ENCODE measurements around the gene DMTF1. TPM values are rescaled to one million over a fixed set of nuclear protein-coding genes. Genes with fewer than 3 reads are reported as not detected.

The DMTF1 gene
- polyA plus RNA-seq, 1 of the 3 experiments (the other 2 are of a cell fraction) = 108 TPM

DNA sequence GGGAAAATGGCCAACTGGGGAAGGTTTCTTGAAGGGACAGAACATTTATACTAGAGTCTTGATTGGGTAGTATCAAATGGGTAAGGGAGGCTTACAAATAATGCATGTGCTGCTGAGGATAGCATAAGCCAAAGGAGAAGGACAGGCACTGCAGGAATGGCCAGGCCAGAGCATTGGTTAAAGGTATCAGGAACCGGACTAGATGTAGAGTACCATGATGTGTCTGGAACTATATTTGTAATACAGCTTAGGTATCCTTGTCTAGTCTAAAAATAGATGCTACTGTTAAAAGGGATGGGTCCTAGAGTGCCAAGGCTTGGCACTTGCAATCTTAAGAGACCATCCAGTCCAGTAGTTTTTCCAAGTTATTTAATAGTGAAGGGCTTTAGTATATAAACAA is 47.0 kb downstream of the DMTF1 start (continued):
- TF ChIP-seq, protein P1, sequence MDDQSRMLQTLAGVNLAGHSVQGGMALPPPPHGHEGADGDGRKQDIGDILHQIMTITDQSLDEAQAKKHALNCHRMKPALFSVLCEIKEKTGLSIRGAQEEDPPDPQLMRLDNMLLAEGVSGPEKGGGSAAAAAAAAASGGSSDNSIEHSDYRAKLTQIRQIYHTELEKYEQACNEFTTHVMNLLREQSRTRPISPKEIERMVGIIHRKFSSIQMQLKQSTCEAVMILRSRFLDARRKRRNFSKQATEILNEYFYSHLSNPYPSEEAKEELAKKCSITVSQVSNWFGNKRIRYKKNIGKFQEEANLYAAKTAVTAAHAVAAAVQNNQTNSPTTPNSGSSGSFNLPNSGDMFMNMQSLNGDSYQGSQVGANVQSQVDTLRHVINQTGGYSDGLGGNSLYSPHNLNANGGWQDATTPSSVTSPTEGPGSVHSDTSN (IDR thresholded peaks at IDR 0.05) = no peak
- TF ChIP-seq RCOR1 (IDR thresholded peaks at IDR 0.05; ENCODE audit: low read length) = no peak
- TF ChIP-seq TEAD4 (IDR thresholded peaks at IDR 0.05; ENCODE audit: borderline replicate concordance, insufficient read depth) = no peak
- TF ChIP-seq FOXM1 (IDR thresholded peaks at IDR 0.05; ENCODE audit: low read depth) = no peak

DNA sequence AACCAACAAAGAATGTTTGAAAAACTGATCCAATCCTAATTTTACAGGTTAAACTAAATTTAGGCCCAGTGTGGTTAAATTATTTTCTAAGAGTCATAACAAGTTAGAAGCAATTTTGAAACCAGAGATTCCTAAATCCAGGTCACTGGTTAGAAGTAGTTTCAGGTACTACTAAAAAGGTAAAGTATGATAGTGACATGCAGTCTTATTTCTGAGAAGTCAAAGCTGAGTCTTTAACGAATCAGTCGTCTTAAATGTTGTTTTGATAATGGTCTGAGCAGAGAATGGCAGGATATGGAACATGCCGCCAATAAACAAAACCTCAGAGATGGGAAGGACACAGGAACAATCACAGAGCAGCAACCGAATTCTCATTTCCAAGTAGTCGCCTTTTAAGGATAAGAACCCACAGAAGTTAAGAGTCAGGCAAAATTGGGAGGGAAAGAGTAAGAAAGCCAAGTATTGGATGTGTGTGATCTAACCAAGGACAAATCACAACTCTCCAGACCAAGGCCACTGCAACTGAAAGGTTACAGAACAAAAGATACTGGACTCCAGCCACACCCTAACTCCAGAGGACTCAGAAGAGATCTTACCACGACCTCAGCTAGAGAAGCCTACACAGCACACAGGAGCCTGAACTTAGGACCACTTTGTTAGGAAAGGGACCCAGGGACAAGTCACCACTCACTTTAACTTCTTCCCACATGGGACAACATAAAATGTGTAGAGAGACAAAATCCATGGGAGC is 47.6 kb downstream of the DMTF1 start:
- Histone ChIP-seq H2AFZ (ENCODE audit: low read depth) (no peak overlapping the region), H3K9me3 (peaks cover 4% of the 10 kb centered on the region; the same call in 1 of the 2 replicates), H3K4me1 (ENCODE audit: control insufficient read depth in 1 of 2, insufficient read depth in 2 of 2, low read depth in 1 of 2, low read length in 1 of 2) (no peaks in the 10 kb centered on the region; a peak in 1 of 4 replicates), H3K4me3 (ENCODE audit: low read depth in 2 of 2, low read length in 1 of 2) (no peak overlapping the region), H3K36me3 (replicated peaks in 1 of 2; ENCODE audit: control insufficient read depth in 1 of 2, insufficient read depth in 2 of 2, low read length in 1 of 2) (peaks cover 77 to 83% of the 10 kb centered on the region in 2 experiments), H3K4me2 (no peak overlapping the region), H4K20me1 (ENCODE audit: insufficient read depth) (no peaks in the 10 kb centered on the region), H3F3A (replicated peaks; ENCODE audit: insufficient read depth) (peaks cover 7% of the 10 kb centered on the region), H3K9me2 (no peaks in the 10 kb centered on the region), H3K27me3 (ENCODE audit: insufficient read depth) (no peaks in the 10 kb centered on the region), H3K79me2 (ENCODE audit: insufficient read depth) (peaks cover 64% of the 10 kb centered on the region), H3K9ac (no peak overlapping the region), H3K27ac (ENCODE audit: low read depth in 2 of 2, low read length in 1 of 2) (no peak overlapping the region)
- no peak for TF ChIP-seq SIN3A (IDR thresholded peaks at IDR 0.05; ENCODE audit: borderline replicate concordance, low read depth, low read length)
- CTCF ChIA-PET = interaction anchor here (1.2 to 1.8 kb wide), 4 partner anchors 14 to 37 kb away, joined by 3 to 7 read pairs (median 6); no protein-coding TSS in a partner anchor
- WGBS (ENCODE audit: low lambda C conversion rate) = 97% methylated on average over 6 of the region's 6 CpGs
- DNase-seq = no peak
- POLR2A ChIA-PET = no interaction called here

DNA sequence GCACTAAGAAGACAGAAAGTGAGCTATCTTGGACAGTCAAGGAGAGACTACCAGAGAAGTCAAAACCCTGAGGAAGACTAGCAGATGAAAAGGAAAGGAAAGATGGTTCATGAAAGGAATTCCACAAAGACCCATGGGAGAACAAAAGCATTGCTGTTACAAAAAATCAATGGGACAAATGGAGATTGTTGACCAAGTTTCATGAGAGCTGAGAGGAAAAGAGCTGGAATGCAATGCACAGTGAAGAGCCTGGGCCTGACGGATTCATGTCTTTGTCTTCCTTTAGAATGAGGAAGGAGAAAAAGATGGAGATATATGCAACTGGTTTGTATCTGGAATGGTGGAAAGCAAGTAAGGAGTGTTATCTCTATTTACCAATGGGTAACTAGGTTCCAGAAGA is 50.0 kb downstream of the DMTF1 start:
- Histone ChIP-seq H3K4me2 (no peak overlapping the region), H3K9me2 (no peaks in the 10 kb centered on the region), H3K4me1 (ENCODE audit: control insufficient read depth in 1 of 2, insufficient read depth in 2 of 2, low read depth in 1 of 2, low read length in 1 of 2) (no peaks in the 10 kb centered on the region; a peak in 2 of 4 replicates), H3K4me3 (ENCODE audit: low read depth in 2 of 2, low read length in 1 of 2) (no peak overlapping the region), H3K79me2 (ENCODE audit: insufficient read depth) (peaks cover 70% of the 10 kb centered on the region), H3K9ac (no peak overlapping the region), H3K9me3 (peaks cover 6% of the 10 kb centered on the region; the same call in 1 of the 2 replicates), H3K36me3 (replicated peaks in 1 of 2; ENCODE audit: control insufficient read depth in 1 of 2, insufficient read depth in 2 of 2, low read length in 1 of 2) (peaks cover 54 to 59% of the 10 kb centered on the region in 2 experiments), H2AFZ (ENCODE audit: low read depth) (no peak overlapping the region), H3F3A (replicated peaks; ENCODE audit: insufficient read depth) (peaks cover 21% of the 10 kb centered on the region), H3K27ac (ENCODE audit: low read depth in 2 of 2, low read length in 1 of 2) (no peak overlapping the region), H3K27me3 (ENCODE audit: insufficient read depth) (no peaks in the 10 kb centered on the region), H4K20me1 (ENCODE audit: insufficient read depth) (peaks cover 10% of the 10 kb centered on the region; the same call in 1 of the 2 replicates)
- DNase-seq = no peak
- ChIA-PET POLR2A (no interaction called here), CTCF (no interaction called here)
- WGBS (ENCODE audit: low lambda C conversion rate) = 93% methylated on average over 1 of the region's 1 CpG
- no peak for TF ChIP-seq FOSL2 (IDR thresholded peaks at IDR 0.05; ENCODE audit: borderline replicate concordance, low read depth)
- TF ChIP-seq RXRA (IDR thresholded peaks at IDR 0.05; ENCODE audit: borderline replicate concordance, low read depth) = no peak
- no peak for TF ChIP-seq EP300 (IDR thresholded peaks at IDR 0.05; ENCODE audit: borderline replicate concordance in 1 of 2, low read depth in 1 of 2, low read length in 1 of 2)
- no peak for TF ChIP-seq MEF2A (IDR thresholded peaks at IDR 0.05; ENCODE audit: borderline replicate concordance, low read depth)
- TF ChIP-seq EZH2phosphoT487 (IDR thresholded peaks at IDR 0.05; ENCODE audit: borderline replicate concordance, low read depth) = no peak
- TF ChIP-seq, protein P2, sequence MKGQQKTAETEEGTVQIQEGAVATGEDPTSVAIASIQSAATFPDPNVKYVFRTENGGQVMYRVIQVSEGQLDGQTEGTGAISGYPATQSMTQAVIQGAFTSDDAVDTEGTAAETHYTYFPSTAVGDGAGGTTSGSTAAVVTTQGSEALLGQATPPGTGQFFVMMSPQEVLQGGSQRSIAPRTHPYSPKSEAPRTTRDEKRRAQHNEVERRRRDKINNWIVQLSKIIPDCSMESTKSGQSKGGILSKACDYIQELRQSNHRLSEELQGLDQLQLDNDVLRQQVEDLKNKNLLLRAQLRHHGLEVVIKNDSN (IDR thresholded peaks at IDR 0.05; ENCODE audit: borderline replicate concordance, low read depth) = no peak
- TF ChIP-seq, protein P3, sequence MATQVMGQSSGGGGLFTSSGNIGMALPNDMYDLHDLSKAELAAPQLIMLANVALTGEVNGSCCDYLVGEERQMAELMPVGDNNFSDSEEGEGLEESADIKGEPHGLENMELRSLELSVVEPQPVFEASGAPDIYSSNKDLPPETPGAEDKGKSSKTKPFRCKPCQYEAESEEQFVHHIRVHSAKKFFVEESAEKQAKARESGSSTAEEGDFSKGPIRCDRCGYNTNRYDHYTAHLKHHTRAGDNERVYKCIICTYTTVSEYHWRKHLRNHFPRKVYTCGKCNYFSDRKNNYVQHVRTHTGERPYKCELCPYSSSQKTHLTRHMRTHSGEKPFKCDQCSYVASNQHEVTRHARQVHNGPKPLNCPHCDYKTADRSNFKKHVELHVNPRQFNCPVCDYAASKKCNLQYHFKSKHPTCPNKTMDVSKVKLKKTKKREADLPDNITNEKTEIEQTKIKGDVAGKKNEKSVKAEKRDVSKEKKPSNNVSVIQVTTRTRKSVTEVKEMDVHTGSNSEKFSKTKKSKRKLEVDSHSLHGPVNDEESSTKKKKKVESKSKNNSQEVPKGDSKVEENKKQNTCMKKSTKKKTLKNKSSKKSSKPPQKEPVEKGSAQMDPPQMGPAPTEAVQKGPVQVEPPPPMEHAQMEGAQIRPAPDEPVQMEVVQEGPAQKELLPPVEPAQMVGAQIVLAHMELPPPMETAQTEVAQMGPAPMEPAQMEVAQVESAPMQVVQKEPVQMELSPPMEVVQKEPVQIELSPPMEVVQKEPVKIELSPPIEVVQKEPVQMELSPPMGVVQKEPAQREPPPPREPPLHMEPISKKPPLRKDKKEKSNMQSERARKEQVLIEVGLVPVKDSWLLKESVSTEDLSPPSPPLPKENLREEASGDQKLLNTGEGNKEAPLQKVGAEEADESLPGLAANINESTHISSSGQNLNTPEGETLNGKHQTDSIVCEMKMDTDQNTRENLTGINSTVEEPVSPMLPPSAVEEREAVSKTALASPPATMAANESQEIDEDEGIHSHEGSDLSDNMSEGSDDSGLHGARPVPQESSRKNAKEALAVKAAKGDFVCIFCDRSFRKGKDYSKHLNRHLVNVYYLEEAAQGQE (IDR thresholded peaks at IDR 0.05; ENCODE audit: low read depth, low read length) = no peak
- TF ChIP-seq YY1 (IDR thresholded peaks at IDR 0.05; ENCODE audit: low read depth) = no peak
- TF ChIP-seq, protein P1 (IDR thresholded peaks at IDR 0.05) = no peak
- TF ChIP-seq, protein P4, sequence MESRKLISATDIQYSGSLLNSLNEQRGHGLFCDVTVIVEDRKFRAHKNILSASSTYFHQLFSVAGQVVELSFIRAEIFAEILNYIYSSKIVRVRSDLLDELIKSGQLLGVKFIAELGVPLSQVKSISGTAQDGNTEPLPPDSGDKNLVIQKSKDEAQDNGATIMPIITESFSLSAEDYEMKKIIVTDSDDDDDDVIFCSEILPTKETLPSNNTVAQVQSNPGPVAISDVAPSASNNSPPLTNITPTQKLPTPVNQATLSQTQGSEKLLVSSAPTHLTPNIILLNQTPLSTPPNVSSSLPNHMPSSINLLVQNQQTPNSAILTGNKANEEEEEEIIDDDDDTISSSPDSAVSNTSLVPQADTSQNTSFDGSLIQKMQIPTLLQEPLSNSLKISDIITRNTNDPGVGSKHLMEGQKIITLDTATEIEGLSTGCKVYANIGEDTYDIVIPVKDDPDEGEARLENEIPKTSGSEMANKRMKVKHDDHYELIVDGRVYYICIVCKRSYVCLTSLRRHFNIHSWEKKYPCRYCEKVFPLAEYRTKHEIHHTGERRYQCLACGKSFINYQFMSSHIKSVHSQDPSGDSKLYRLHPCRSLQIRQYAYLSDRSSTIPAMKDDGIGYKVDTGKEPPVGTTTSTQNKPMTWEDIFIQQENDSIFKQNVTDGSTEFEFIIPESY (IDR thresholded peaks at IDR 0.05; ENCODE audit: borderline replicate concordance, low read depth) = no peak
- TF ChIP-seq MXI1 (IDR thresholded peaks at IDR 0.05; ENCODE audit: low read depth, low read length) = no peak
